ENCODE data around the gene MAGEA8.

- TF ChIP-seq POLR2A (IDR thresholded peaks at IDR 0.05), result no peak
- no peak for TF ChIP-seq CTCF (IDR thresholded peaks at IDR 0.05)
Measured at GRCh38 chrX:149916745-149917392, 35.9 kb downstream of the MAGEA8 start.
